Body of pancreas (tissue), 4 donors: ENCODE results near the gene GGN.

ENCODE experiments used
- CTCF ChIP-seq, 7 experiments: fragments of 450-650 bp in 4 of 7; fragments of 200-600 bp in 3 of 7; sonication (generic) in 3 of 7; IDR thresholded peaks; one replicate each; pipeline ENCODE4 v1.5.1; 2016 to 2019; ENCODE audit warnings: antibody characterized with exemption in 7 of 7
- POLR2A ChIP-seq, 3 donors: fragments of 450-650 bp; IDR thresholded peaks; one replicate each; pipeline ENCODE4 v1.6.1; 2016; ENCODE audit warnings: antibody characterized with exemption in 3 of 3, mild to moderate bottlenecking in 2 of 3

- TF ChIP-seq CTCF (IDR thresholded peaks at IDR 0.05) (no peak), POLR2A (IDR thresholded peaks at IDR 0.05) (no peak)
Measured at GRCh38 chr19:38434549-38435051, 46.8 kb upstream of the GGN start.
